SK-N-SH (cell line): ENCODE data around the gene SSR1.

ENCODE experiments used
- EP300 ChIP-seq, 2 experiments: IDR thresholded peaks; 2 replicates each; pipeline versions ENCODE4 v1.4.0 to v1.6.1; 2012; ENCODE audit warnings: borderline replicate concordance in 1 of 2, low read depth in 1 of 2, low read length in 1 of 2
- EZH2phosphoT487 ChIP-seq: fragments of 200-600 bp; sonication (generic); IDR thresholded peaks from 2 replicates; pipeline ENCODE4 v1.6.1; 2017; ENCODE audit warnings: low read depth, mixed run types, mild to moderate bottlenecking, antibody characterized with exemption, moderate library complexity, borderline replicate concordance
- FOXJ3 ChIP-seq: sonication (generic); formaldehyde crosslinking; IDR thresholded peaks from 2 replicates; pipeline ENCODE4 v1.5.1; 2020; ENCODE audit warnings: mild to moderate bottlenecking, missing genetic modification reagents
- MXI1 ChIP-seq: IDR thresholded peaks from 2 replicates; pipeline ENCODE4 v1.6.1; 2012; ENCODE audit warnings: mild to moderate bottlenecking, low read depth, low read length, improper control_type of control experiment
- NFIC ChIP-seq: IDR thresholded peaks from 2 replicates; pipeline ENCODE4 v1.4.0; 2012; ENCODE audit warnings: borderline replicate concordance
- POLR2AphosphoS5 ChIP-seq: IDR thresholded peaks from 2 replicates; pipeline ENCODE4 v1.6.1; 2012; ENCODE audit warnings: low read depth, low read length
- RXRA ChIP-seq: IDR thresholded peaks from 2 replicates; pipeline ENCODE4 v1.4.0; 2012; ENCODE audit warnings: low read depth, mild to moderate bottlenecking, borderline replicate concordance
- SIN3A ChIP-seq: IDR thresholded peaks from 2 replicates; pipeline ENCODE4 v1.6.1; 2012; ENCODE audit warnings: low read depth, mild to moderate bottlenecking, low read length, moderate library complexity, borderline replicate concordance
- TAF1 ChIP-seq: IDR thresholded peaks from 2 replicates; pipeline ENCODE4 v1.6.1; 2012; ENCODE audit warnings: low read depth, mild to moderate bottlenecking, low read length, moderate library complexity, borderline replicate concordance
- USF1 ChIP-seq: IDR thresholded peaks from 2 replicates; pipeline ENCODE4 v1.4.0; 2012; ENCODE audit warnings: low read depth, borderline replicate concordance
- TF ChIP-seq, protein P1 (sequence below): fragments of 200-600 bp; sonication (generic); IDR thresholded peaks from 2 replicates; pipeline ENCODE4 v1.6.1; 2017; ENCODE audit warnings: antibody characterized with exemption, mild to moderate bottlenecking, moderate library complexity

DNA sequence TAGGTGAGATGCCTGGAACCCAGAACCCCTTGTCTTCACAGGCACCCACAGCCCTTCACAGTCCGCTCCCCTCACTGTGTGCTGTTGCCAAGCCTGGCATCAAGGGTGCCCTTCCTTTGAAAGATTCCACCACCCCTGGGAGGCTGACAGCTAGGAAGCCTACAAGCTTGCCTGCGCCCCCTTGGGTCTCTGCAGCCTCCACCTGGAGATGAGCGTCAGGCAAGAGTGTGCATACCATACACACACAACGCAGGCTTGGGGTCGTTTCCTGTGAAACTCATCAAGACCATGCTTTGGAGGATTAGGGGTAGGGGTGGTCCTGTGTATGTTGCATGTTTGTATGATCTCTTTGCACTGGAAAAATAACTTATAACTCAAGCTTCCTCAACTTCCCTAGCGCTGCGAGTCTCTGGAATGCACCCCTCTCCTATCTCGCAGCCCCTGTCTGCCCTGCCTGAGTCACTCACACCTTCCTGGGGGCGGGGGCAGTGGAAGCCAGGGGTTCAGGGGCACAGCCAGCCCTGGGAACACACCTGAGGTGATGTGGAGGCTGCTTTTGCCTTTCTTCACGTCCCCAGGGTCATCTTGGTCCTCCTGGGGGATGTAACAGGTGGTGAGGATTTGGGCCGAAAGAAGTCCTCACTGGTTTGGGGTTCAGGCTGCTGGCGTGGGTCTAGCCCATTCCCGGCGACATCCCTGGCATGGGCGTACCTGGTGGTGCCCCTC, 67.2 kb downstream of the SSR1 start:
- TF ChIP-seq USF1 (no peak), TAF1 (no peak), EP300 (IDR thresholded peaks at IDR 0.05; ENCODE audit: borderline replicate concordance in 1 of 2, low read depth in 1 of 2, low read length in 1 of 2) (no peak), POLR2AphosphoS5 (no peak), EZH2phosphoT487 (no peak), SIN3A (no peak), RXRA (no peak), FOXJ3 (CRISPR knock-in tag) (no peak), NFIC (no peak), MXI1 (no peak)
- TF ChIP-seq, protein P1, sequence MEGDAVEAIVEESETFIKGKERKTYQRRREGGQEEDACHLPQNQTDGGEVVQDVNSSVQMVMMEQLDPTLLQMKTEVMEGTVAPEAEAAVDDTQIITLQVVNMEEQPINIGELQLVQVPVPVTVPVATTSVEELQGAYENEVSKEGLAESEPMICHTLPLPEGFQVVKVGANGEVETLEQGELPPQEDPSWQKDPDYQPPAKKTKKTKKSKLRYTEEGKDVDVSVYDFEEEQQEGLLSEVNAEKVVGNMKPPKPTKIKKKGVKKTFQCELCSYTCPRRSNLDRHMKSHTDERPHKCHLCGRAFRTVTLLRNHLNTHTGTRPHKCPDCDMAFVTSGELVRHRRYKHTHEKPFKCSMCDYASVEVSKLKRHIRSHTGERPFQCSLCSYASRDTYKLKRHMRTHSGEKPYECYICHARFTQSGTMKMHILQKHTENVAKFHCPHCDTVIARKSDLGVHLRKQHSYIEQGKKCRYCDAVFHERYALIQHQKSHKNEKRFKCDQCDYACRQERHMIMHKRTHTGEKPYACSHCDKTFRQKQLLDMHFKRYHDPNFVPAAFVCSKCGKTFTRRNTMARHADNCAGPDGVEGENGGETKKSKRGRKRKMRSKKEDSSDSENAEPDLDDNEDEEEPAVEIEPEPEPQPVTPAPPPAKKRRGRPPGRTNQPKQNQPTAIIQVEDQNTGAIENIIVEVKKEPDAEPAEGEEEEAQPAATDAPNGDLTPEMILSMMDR = no peak
